GM18951 (cell line): ENCODE results near the gene SPTBN4.

Experiments
- POLR2A ChIP-seq: IDR thresholded peaks from 4 replicates; pipeline ENCODE4 v1.6.1; 2011; ENCODE audit warnings: mild to moderate bottlenecking; ENCODE audit not compliant: insufficient read length, insufficient read depth; ENCODE audit errors: extremely low read depth
- in situ Hi-C: fragments of 300-500 bp; cut with MboI; formaldehyde crosslinking; loops from one replicate; pipeline ENCODE4 v1.12.0; 2022; ENCODE audit warnings: low sequenced_read_pairs, mixed read lengths, inconsistent platforms; ENCODE audit not compliant: unreplicated experiment

Gene SPTBN4

GRCh38 chr19:40604647-40605215 lies 137.9 kb downstream of the SPTBN4 start:
- TF ChIP-seq POLR2A, result no peak

DNA sequence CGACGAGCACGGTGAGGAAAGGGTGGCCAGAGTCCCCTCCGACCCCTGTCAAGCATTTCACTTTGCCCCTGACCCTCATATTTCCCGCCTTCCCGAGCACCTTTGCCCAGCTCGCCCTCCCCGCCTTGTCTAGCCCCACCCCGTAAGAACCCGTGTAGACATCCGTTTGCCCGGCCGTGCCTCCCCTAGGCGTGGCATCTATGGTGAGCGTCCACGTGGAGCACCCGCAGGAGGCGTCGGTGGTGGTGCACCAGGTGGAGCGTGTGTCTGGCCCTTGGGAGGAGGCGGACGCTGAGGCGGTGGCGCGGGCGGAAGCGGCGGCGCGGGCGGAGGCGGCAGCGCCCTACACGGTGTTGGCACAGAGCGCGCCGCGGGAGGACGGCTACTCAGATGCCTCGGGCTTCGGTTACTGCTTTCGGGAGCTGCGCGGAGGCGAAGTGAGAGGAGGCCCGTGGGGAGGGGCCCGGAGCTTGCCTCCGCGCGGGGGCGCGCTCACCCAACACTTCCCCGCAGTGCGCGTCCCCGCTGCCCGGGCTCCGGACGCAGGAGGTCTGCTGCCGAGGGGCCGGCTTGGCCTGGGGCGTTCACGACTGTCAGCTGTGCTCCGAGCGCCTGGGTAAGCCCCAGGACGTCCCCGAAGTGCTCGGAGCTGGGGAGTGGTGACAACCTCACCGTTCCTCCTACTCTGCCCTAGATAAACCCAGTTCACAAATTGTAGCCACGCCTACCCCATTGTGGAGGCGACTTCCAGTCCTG lies 138.6 kb downstream of the SPTBN4 start:
- in situ Hi-C loops, result no loop called here

More at GRCh38 chr19:40604647-40605215, 137.9 kb downstream of the SPTBN4 start:
- in situ Hi-C loops, result no loop called here

GRCh38 chr19:40607311-40608239 lies 140.8 kb downstream of the SPTBN4 start:
- TF ChIP-seq POLR2A, result no peak
- in situ Hi-C loops, result no loop called here

More for the DNA sequence above, 138.6 kb downstream of the SPTBN4 start:
- TF ChIP-seq POLR2A, result peak; percentile 56

- in situ Hi-C loops, result no loop called here
- no peak for TF ChIP-seq POLR2A
Measured at GRCh38 chr19:40608240-40608621, 141.4 kb downstream of the SPTBN4 start.

DNA sequence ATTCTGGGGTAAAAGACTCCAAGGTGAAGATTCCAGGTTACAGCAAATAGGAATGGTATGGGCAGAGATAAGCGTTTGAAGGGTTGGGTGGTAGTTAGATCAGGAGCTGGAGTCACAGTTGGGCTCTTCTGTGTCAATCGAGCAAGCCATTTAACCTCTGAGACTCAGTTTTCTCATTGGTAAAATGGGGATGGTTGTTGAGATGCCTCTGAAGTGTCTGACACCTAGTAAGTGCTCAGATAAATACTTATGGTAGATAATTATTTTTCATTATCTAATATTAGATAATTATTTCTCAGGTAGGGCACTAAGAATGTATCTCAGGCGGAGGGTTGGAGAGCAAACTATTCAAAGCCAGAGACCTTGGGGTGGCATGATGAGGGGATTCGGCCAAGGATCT lies 142.2 kb downstream of the SPTBN4 start:
- no peak for TF ChIP-seq POLR2A
- in situ Hi-C loops, result no loop called here

DNA sequence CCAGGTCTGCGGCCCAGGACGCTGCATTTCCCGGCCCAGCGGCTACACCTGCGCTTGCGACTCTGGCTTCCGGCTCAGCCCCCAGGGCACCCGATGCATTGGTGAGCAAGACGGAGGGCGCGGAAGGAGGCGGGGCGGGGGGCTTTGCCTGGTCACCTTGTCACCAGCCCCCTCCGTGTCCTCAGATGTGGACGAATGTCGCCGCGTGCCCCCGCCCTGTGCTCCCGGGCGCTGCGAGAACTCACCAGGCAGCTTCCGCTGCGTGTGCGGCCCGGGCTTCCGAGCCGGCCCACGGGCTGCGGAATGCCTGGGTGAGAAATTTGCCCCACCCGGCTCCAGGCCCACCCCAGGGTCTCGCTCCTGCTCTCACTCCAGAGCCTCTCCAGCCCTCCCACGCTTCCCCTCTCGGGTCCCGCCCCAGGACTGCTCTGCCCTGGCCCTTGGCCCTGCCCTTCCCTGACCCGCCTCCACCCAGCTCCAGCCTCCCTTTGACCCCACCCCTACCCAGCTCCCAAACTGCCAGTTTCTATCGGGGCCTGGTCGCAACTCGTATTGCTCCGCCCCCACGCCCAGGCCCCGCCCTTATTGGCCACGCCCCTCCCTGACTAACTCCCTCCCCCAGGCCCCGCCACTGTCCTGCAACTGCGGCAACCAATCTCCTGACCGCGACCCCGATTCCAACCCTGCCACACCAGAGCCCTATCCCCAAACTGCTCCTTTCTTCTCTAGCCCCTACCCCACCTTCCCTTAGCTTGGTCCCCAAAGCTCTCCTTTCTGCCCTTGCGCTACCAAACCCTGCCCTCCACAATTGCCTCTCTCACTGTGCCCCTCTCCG lies 143.0 kb downstream of the SPTBN4 start:
- peak; percentile 58 for TF ChIP-seq POLR2A
- in situ Hi-C loops, result no loop called here

GRCh38 chr19:40610396-40611064 lies 143.7 kb downstream of the SPTBN4 start:
- in situ Hi-C loops, result no loop called here
- no peak for TF ChIP-seq POLR2A

DNA sequence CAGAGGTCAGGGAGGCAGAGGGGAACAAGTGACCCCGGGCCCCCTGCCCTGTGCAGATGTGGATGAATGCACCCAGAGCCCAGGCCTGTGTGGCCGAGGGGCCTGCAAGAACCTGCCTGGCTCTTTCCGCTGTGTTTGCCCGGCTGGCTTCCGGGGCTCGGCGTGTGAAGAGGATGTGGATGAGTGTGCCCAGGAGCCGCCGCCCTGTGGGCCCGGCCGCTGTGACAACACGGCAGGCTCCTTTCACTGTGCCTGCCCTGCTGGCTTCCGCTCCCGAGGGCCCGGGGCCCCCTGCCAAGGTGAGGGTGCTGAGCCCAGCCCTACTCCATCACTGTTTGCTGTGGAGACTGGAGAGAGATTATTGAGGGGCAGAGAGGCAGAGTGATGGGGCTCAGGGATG lies 144.3 kb downstream of the SPTBN4 start:
- in situ Hi-C loops, result no loop called here
- TF ChIP-seq POLR2A, result no peak

DNA sequence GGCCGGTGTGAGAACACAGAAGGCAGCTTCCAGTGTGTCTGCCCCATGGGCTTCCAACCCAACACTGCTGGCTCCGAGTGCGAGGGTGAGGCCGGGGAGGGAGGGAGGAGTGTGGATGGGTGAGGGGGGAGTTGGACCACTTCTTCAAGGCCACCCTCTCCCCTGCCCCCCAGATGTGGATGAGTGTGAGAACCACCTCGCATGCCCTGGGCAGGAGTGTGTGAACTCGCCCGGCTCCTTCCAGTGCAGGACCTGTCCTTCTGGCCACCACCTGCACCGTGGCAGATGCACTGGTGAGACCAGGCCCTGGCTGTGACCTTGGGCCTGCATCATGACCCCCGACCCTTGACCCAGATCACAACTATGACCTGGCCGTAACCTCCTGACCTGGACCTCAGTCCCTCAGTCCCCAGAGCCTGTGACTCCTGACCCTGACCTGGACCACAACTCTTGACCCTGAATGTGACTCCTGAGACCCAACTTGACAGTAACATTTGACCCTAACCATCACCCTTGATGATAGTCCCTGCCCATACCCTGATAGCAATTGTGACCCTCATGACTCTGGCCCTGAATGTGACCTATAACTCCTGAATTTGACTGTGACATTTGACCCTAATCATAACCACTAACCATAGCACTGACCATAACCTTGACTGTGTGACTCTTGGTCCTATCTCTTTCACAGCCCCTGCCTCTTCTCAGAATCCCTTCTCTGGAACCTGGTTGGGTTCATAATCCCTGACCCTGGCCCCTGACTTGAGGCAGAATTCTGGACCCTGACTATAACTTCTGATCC lies 145.3 kb downstream of the SPTBN4 start:
- in situ Hi-C loops, result no loop called here
- TF ChIP-seq POLR2A, result no peak

DNA sequence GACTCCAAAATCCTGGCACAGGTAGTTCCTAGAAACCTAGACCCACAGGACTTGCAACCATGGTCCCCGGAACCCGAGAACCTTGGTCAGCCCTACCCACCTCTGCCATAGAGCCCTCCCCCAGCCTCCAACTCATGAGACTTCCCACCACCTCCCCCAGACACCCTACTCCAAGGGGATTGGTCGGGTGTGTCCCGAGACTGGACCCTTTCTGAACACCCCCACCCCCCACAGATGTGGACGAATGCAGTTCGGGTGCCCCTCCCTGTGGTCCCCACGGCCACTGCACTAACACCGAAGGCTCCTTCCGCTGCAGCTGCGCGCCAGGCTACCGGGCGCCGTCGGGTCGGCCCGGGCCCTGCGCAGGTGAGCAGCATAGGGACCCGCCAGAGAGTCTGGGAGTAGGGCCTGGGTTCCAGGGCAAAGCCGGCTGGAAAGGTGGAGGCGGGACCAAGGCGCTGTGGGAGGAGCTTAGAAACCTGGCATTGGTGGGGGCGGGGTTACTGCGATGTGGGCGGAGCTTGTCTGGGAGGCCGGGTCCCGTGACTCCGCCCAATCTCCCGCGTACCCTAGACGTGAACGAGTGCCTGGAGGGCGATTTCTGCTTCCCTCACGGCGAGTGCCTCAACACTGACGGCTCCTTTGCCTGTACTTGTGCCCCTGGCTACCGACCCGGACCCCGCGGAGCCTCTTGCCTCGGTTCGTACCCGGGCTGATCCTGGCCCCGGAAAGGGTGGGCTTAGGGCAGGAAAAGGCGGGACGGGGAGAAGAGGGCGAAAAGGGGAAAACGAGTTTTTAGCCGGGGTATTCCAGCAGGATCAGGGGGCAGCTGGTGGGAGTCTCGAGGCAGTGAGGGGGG lies 146.3 kb downstream of the SPTBN4 start:
- TF ChIP-seq POLR2A, result no peak

More for the DNA sequence above, 146.3 kb downstream of the SPTBN4 start:
- in situ Hi-C loops, result no loop called here
